WTC11 (cell line): Measurements from ENCODE around the gene ADCY6. TPM values are rescaled to one million over a fixed set of nuclear protein-coding genes. Genes with fewer than 3 reads are reported as not detected.

Experiments
- ATAC-seq: fragments of 200-7000 bp; cut with Tn5 transposase; 2 replicates; pipeline ENCODE4 v1.10.0; 2021; ENCODE audit warnings: mild to moderate bottlenecking, moderate library complexity
- CTCF ChIA-PET: fragments of 300-600 bp; sonication (Branson Sonifier 250); formaldehyde crosslinking; loops from one replicate; lab custom pipeline; 2021; ENCODE audit warnings: antibody characterized with exemption; lab: Charles Lee
- POLR2A ChIA-PET: fragments of 350-600 bp; sonication (Branson Sonifier 250); formaldehyde crosslinking; loops from one replicate; lab custom pipeline; 2021; ENCODE audit warnings: antibody characterized with exemption; lab: Charles Lee
- DNase-seq: peaks from one replicate; pipeline ENCODE4 v3.0.0; 2021; ENCODE audit warnings: low spot score
- H3K27ac Mint-ChIP-seq: 2 replicates; pipeline ENCODE4 v1.8.0; 2021; ENCODE audit warnings: mixed read lengths
- H3K27me3 Mint-ChIP-seq: 2 replicates; pipeline ENCODE4 v1.8.0; 2021; ENCODE audit warnings: low read depth, mild to moderate bottlenecking, moderate library complexity, mixed read lengths
- H3K36me3 Mint-ChIP-seq: 2 replicates; pipeline ENCODE4 v1.8.0; 2021; ENCODE audit warnings: mixed read lengths
- H3K4me1 Mint-ChIP-seq: 2 replicates; pipeline ENCODE4 v1.8.0; 2022; ENCODE audit warnings: mixed read lengths
- H3K4me3 Mint-ChIP-seq: 2 replicates; pipeline ENCODE4 v1.8.0; 2021; ENCODE audit warnings: mild to moderate bottlenecking, moderate library complexity, mixed read lengths
- H3K9me3 Mint-ChIP-seq: 2 replicates; pipeline ENCODE4 v1.8.0; 2021; ENCODE audit warnings: mixed read lengths
- ATF2 ChIP-seq: sonication (generic); formaldehyde crosslinking; IDR thresholded peaks from 2 replicates; pipeline ENCODE4 v1.8.1; 2022; ENCODE audit warnings: low read depth, missing genetic modification reagents, borderline replicate concordance
- ETV6 ChIP-seq: sonication (generic); formaldehyde crosslinking; IDR thresholded peaks from 2 replicates; pipeline ENCODE4 v1.8.1; 2022; ENCODE audit warnings: mild to moderate bottlenecking, missing genetic modification reagents
- GABPB1 ChIP-seq: sonication (generic); formaldehyde crosslinking; IDR thresholded peaks from 2 replicates; pipeline ENCODE4 v1.8.1; 2023; ENCODE audit warnings: mild to moderate bottlenecking, missing genetic modification reagents
- KAT7 ChIP-seq: sonication (generic); formaldehyde crosslinking; IDR thresholded peaks from 2 replicates; pipeline ENCODE4 v1.8.1; 2023; ENCODE audit warnings: missing genetic modification reagents, mild to moderate bottlenecking, borderline replicate concordance
- MAX ChIP-seq: sonication (generic); formaldehyde crosslinking; IDR thresholded peaks from 2 replicates; pipeline ENCODE4 v1.8.0; 2022; ENCODE audit warnings: mild to moderate bottlenecking, missing genetic modification reagents
- NFYB ChIP-seq: sonication (generic); formaldehyde crosslinking; conservative IDR thresholded peaks from 2 replicates; pipeline ENCODE4 v1.8.0; 2022; ENCODE audit warnings: low read depth, missing genetic modification reagents
- PRRX2 ChIP-seq: fragments of 250-450 bp; sonication (Bioruptor Pico); IDR thresholded peaks from 2 replicates; pipeline ENCODE4 v1.8.0; 2021; ENCODE audit warnings: mild to moderate bottlenecking
- SMAD3 ChIP-seq: sonication (generic); formaldehyde crosslinking; IDR thresholded peaks from 2 replicates; pipeline ENCODE4 v1.8.0; 2022; ENCODE audit warnings: missing genetic modification reagents, mild to moderate bottlenecking, borderline replicate concordance
- SOX15 ChIP-seq: fragments of 250-450 bp; sonication (Bioruptor Pico); IDR thresholded peaks from 2 replicates; pipeline ENCODE4 v1.9.0; 2021; ENCODE audit warnings: mild to moderate bottlenecking
- STAT6 ChIP-seq: sonication (generic); formaldehyde crosslinking; conservative IDR thresholded peaks from 2 replicates; pipeline ENCODE4 v1.8.1; 2023; ENCODE audit warnings: mild to moderate bottlenecking, low read depth, missing genetic modification reagents, moderate library complexity
- TEAD4 ChIP-seq: sonication (generic); formaldehyde crosslinking; IDR thresholded peaks from 2 replicates; pipeline ENCODE4 v1.8.0; 2022; ENCODE audit warnings: mild to moderate bottlenecking, missing genetic modification reagents
- ZNF263 ChIP-seq: sonication (generic); formaldehyde crosslinking; IDR thresholded peaks from 2 replicates; pipeline ENCODE4 v1.8.1; 2022; ENCODE audit warnings: low read depth, mild to moderate bottlenecking, moderate library complexity, missing genetic modification reagents
- ZNF425 ChIP-seq: fragments of 250-450 bp; sonication (Bioruptor Pico); conservative IDR thresholded peaks from 2 replicates; pipeline ENCODE4 v1.9.0; 2021; ENCODE audit warnings: mild to moderate bottlenecking
- ZNF512 ChIP-seq: sonication (generic); formaldehyde crosslinking; IDR thresholded peaks from 2 replicates; pipeline ENCODE4 v1.8.1; 2022; ENCODE audit warnings: missing genetic modification reagents, borderline replicate concordance
- ZNF671 ChIP-seq: fragments of 250-450 bp; sonication (Bioruptor Pico); IDR thresholded peaks from 2 replicates; pipeline ENCODE4 v1.8.0; 2021; ENCODE audit warnings: mild to moderate bottlenecking
- total RNA-seq: library from RNA; stranded (reverse); gene quantifications from 3 replicates; pipeline ENCODE4 v1.2.3, GENCODE V29; 2021
- TF ChIP-seq, protein P1 (sequence below): sonication (generic); formaldehyde crosslinking; IDR thresholded peaks from 2 replicates; pipeline ENCODE4 v1.8.1; 2022; ENCODE audit warnings: mild to moderate bottlenecking, moderate library complexity, missing genetic modification reagents
- TF ChIP-seq, protein P2 (sequence below): sonication (generic); formaldehyde crosslinking; IDR thresholded peaks from 2 replicates; pipeline ENCODE4 v1.8.1; 2023; ENCODE audit warnings: mild to moderate bottlenecking, missing genetic modification reagents, borderline replicate concordance

ADCY6 gene
- total RNA-seq, 1 experiment from 2014 or later = 12.8 TPM

DNA sequence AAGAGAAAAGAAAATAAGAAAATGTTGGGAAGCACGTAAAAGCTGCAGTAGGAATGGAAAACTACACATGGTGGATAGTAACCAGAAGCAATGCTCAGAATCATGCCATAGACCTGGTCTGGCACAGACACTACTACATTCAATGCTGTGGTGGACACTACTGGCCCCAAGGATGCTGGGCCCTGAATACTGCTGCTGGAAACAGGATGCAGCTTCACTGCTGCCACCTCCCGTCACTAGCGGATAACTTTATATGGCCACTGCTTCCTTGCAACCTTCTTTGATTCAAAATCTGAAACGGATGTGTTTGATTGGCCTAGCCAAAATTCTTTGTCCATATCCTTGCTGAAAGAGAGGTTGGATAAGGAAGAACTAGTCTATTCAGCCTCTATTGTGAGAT is 30.7 kb downstream of the ADCY6 start:
- DNase-seq (no peak), ATAC-seq (peak; percentile 45; the same call in 1 of the 2 replicates)
- TF ChIP-seq SMAD3 (CRISPR knock-in tag) (no peak), TEAD4 (CRISPR knock-in tag) (no peak), ZNF671 (CRISPR knock-in tag) (no peak)
- Mint-ChIP-seq H3K27me3 (no peaks in the 10 kb centered on the region; the same call in 1 of the 2 replicates), H3K27ac (no peak overlapping the region), H3K4me3 (no peak overlapping the region), H3K9me3 (no peaks in the 10 kb centered on the region), H3K36me3 (no peaks in the 10 kb centered on the region), H3K4me1 (no peaks in the 10 kb centered on the region)
- POLR2A ChIA-PET = no interaction called here
- CTCF ChIA-PET = interaction anchor here (1.0 to 4.7 kb wide), 4 partner anchors 10 to 133 kb away, joined by 3 to 30 read pairs (median 4); partner anchors contain the start of gene ADCY6

- ATAC-seq = no peak
- POLR2A ChIA-PET = no interaction called here
- Mint-ChIP-seq H3K27ac (no peak overlapping the region), H3K9me3 (no peaks in the 10 kb centered on the region), H3K4me3 (no peak overlapping the region), H3K36me3 (no peaks in the 10 kb centered on the region), H3K27me3 (peaks cover 2% of the 10 kb centered on the region; the same call in 1 of the 2 replicates), H3K4me1 (no peaks in the 10 kb centered on the region)
- TF ChIP-seq NFYB = no peak
- no peak for TF ChIP-seq TEAD4 (CRISPR knock-in tag)
- TF ChIP-seq MAX (CRISPR knock-in tag) = no peak
- no peak for TF ChIP-seq ATF2 (CRISPR knock-in tag)
- TF ChIP-seq ZNF512 (CRISPR knock-in tag) = no peak
- TF ChIP-seq PRRX2 (CRISPR knock-in tag) = no peak
- TF ChIP-seq ZNF263 (CRISPR knock-in tag) = no peak
- no peak for TF ChIP-seq ETV6 (CRISPR knock-in tag)
- TF ChIP-seq KAT7 (CRISPR knock-in tag) = no peak
- TF ChIP-seq, protein P1, sequence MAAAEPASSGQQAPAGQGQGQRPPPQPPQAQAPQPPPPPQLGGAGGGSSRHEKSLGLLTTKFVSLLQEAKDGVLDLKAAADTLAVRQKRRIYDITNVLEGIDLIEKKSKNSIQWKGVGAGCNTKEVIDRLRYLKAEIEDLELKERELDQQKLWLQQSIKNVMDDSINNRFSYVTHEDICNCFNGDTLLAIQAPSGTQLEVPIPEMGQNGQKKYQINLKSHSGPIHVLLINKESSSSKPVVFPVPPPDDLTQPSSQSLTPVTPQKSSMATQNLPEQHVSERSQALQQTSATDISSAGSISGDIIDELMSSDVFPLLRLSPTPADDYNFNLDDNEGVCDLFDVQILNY (CRISPR knock-in tag) = no peak
- TF ChIP-seq STAT6 (CRISPR knock-in tag) = no peak
- CTCF ChIA-PET = interaction anchor here (0.7 to 1.3 kb wide), 3 partner anchors 44 to 69 kb away, joined by 4 to 5 read pairs (median 4); no protein-coding TSS in a partner anchor
- no peak for DNase-seq
Measured at GRCh38 chr12:48750769-48751356, 38.0 kb downstream of the ADCY6 start.

GRCh38 chr12:48750215-48750614 is 38.7 kb downstream of the ADCY6 start:
- no peaks in the 10 kb centered on the region for H3K36me3 Mint-ChIP-seq
- H3K4me3 Mint-ChIP-seq = no peak overlapping the region
- POLR2A ChIA-PET = no interaction called here
- no peak for DNase-seq
- no peaks in the 10 kb centered on the region for H3K4me1 Mint-ChIP-seq
- H3K9me3 Mint-ChIP-seq = no peaks in the 10 kb centered on the region
- CTCF ChIA-PET = interaction anchor here (0.7 to 1.3 kb wide), 3 partner anchors 45 to 69 kb away, joined by 4 to 5 read pairs (median 4); no protein-coding TSS in a partner anchor
- peaks cover 2% of the 10 kb centered on the region; the same call in 1 of the 2 replicates for H3K27me3 Mint-ChIP-seq
- ATAC-seq = no peak
- H3K27ac Mint-ChIP-seq = no peak overlapping the region
- no peak for TF ChIP-seq SOX15 (CRISPR knock-in tag)
- no peak for TF ChIP-seq ZNF425 (CRISPR knock-in tag)
- TF ChIP-seq GABPB1 = no peak
- TF ChIP-seq, protein P2, sequence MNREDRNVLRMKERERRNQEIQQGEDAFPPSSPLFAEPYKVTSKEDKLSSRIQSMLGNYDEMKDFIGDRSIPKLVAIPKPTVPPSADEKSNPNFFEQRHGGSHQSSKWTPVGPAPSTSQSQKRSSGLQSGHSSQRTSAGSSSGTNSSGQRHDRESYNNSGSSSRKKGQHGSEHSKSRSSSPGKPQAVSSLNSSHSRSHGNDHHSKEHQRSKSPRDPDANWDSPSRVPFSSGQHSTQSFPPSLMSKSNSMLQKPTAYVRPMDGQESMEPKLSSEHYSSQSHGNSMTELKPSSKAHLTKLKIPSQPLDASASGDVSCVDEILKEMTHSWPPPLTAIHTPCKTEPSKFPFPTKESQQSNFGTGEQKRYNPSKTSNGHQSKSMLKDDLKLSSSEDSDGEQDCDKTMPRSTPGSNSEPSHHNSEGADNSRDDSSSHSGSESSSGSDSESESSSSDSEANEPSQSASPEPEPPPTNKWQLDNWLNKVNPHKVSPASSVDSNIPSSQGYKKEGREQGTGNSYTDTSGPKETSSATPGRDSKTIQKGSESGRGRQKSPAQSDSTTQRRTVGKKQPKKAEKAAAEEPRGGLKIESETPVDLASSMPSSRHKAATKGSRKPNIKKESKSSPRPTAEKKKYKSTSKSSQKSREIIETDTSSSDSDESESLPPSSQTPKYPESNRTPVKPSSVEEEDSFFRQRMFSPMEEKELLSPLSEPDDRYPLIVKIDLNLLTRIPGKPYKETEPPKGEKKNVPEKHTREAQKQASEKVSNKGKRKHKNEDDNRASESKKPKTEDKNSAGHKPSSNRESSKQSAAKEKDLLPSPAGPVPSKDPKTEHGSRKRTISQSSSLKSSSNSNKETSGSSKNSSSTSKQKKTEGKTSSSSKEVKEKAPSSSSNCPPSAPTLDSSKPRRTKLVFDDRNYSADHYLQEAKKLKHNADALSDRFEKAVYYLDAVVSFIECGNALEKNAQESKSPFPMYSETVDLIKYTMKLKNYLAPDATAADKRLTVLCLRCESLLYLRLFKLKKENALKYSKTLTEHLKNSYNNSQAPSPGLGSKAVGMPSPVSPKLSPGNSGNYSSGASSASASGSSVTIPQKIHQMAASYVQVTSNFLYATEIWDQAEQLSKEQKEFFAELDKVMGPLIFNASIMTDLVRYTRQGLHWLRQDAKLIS = no peak
